Measurements from ENCODE around the gene SUGP2.

SUGP2 gene

DNA sequence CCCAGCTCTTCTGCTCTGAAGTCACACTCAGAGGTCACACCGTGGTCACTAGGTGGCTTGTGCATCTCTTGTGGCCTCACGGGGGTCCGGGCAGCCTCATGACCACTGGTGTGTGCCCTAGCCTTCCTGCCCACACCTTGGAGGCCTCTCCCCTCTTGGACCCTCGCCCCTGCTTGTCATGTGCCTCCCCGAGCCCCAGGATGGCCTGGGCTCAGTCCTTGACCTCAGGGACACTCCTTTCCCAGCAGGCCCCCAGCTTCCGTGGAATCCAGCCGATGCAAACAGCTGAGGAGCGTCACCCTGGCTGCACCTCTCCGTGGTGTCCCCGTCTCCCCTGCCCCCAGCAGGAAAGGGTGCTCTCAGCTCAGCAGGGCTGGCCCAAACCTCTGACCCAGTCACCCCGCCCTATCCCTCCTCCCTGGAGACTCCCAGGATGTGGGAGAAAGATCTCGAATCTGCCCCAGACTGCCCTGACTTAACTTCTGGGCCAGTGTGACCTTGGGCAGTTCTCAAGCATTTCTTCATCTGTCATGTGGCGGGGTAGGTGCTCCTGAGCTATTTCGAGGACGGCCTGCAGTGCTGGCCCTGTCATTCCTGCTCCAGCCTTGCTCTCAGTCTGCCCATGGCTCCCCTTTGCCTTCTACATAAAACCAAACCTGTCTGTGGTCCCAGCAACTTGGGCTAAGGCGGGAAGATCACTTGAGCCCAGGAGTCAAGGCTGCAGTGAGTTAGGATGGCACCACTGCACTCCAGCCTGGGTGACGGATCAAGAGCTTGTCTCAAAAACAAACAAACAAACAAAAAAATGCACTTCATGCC is 25.9 kb upstream of the SUGP2 start:
- DNase-seq (ENCODE audit: low read depth in 2 of 2), result no peak

- DNase-seq (ENCODE audit: low read depth in 2 of 2), result no peak
These were observed 24.4 kb upstream of the SUGP2 start for GRCh38 chr19:19057720-19058119.

GRCh38 chr19:19057317-19057716 is 24.0 kb upstream of the SUGP2 start:
- DNase-seq (ENCODE audit: low read depth in 2 of 2), result no peak

- DNase-seq (ENCODE audit: low read depth in 2 of 2), result no peak
These were observed 23.4 kb upstream of the SUGP2 start for GRCh38 chr19:19056636-19057275.

GRCh38 chr19:19055701-19056100 is 22.4 kb upstream of the SUGP2 start:
- no peak for DNase-seq (ENCODE audit: low read depth in 2 of 2)

DNA sequence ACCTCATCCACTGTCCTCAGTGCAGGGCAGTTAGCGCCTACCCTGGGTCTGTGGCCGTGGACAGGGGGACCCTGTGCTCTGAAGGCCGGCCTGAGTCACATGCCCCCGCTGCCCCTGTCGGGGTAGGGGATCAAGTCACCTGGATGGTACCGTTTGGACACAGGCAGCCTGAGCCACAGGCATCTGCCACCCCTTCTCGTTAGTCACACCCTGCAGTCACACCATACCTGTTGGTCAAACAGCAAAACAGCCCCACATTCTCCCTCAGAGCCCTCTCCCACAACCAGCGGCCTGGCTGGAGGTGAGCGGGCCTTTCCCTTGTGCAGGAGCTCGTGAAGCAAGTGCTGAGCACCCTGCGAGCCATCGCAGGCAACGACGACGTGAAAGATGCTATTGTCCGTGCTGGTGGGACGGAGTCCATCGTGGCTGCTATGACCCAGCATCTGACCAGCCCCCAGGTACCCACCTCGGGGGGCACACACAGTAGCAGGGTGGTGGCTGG is 21.7 kb upstream of the SUGP2 start:
- DNase-seq (ENCODE audit: low read depth in 2 of 2), result no peak

DNA sequence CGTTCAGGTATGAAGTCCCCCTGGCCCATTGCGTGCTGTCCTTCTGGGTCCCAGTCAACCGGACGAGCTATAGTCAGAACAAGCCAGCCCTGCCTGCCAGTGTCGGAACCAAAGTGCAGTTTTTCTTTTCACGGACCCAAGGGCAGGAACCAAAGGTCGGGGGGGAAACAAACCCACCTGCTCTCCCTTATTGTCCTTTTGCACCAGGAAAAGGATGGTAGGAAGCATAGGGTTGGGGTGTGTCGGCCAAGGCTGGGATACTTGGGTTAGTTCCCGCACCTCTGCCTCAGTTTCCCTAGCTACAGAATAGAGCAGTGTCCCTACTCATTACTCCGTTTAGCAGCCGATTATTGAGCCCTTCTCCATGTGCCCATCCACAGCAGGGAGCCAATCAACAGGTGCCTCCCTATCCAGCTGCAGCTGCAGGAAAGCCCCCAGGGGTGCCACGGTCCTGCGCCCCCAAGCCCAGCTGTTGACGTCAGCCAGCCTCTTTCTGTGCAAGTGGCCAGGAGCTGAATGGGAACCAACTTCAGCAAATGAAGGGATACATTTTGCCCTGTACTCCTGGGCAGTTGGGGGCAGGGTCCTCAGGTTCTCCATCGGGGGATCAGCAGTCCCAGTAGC is 21.1 kb upstream of the SUGP2 start:
- no peak for DNase-seq (ENCODE audit: low read depth in 2 of 2)

GRCh38 chr19:19053508-19054314 is 20.4 kb upstream of the SUGP2 start:
- peak in 1 of 2 donors; percentile 38 for DNase-seq (ENCODE audit: low read depth in 2 of 2)

DNA sequence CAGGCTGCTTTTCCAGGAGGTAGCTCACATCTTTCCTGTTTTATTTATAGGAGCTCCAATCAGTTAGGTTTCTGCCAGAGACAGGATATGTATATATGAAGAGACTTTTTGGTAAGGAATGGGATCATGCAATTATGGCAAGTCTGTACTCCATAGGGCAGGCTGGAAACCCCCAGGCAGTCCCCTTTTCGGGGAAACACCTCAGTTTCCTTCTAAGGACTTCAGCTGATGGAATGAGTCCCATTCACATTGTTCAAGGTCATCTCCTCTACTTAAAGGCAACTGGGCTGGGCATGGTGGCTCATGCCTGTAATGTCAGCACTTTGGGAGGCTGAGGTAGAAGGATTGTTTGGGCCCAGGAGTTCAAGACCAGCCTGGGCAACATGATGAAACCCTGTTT is 19.6 kb upstream of the SUGP2 start:
- no peak for DNase-seq (ENCODE audit: low read depth in 2 of 2)

GRCh38 chr19:19051478-19052213 is 18.3 kb upstream of the SUGP2 start:
- no peak for DNase-seq (ENCODE audit: low read depth in 2 of 2)

- no peak for DNase-seq (ENCODE audit: low read depth in 2 of 2)
These were observed 17.4 kb upstream of the SUGP2 start for GRCh38 chr19:19050731-19051130.

- DNase-seq (ENCODE audit: low read depth in 2 of 2), result no peak
These were observed 16.8 kb upstream of the SUGP2 start for GRCh38 chr19:19050104-19050503.

GRCh38 chr19:19049406-19049805 is 16.1 kb upstream of the SUGP2 start:
- no peak for DNase-seq (ENCODE audit: low read depth in 2 of 2)

DNA sequence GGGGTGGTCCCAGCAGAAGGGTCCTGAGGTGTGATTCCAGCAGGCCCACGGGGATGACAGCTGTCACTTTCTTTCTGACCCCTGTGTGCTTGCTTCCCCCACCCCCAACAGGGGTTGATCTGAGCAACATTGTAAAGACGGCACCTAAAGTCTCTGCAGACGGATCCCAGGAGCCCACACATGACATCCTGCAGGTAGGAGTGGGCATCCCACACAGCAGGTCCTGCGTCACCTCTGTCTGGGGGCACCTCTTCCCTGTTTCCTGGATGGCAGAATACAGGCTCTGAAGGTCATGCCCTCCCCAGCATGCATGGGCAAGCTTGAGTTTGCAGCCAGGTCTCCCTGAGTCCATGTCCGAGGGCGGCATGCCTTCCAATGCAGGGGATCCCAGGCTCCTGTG is 10.6 kb upstream of the SUGP2 start:
- no peak for DNase-seq (ENCODE audit: low read depth in 2 of 2)

DNA sequence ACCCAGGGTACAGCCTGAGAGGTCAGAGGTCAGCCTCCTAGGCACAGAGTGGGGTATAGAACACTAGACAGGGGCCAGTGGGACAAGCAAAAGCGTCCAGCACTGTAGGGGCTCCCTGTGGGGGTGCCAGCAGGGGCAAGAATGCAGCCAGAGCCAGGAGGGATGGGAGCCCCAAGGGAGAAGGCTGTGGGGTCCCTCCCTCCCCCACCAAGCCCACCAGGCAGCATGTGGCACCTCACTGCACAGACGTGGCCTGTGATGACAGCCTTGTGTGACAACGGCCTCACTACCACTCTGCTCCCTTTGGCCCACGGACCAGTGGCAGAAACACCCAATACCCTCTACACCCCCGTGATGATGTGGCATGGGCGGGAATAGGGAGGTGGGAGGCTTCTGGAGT is 10.2 kb upstream of the SUGP2 start:
- DNase-seq (ENCODE audit: low read depth in 2 of 2), result no peak

DNA sequence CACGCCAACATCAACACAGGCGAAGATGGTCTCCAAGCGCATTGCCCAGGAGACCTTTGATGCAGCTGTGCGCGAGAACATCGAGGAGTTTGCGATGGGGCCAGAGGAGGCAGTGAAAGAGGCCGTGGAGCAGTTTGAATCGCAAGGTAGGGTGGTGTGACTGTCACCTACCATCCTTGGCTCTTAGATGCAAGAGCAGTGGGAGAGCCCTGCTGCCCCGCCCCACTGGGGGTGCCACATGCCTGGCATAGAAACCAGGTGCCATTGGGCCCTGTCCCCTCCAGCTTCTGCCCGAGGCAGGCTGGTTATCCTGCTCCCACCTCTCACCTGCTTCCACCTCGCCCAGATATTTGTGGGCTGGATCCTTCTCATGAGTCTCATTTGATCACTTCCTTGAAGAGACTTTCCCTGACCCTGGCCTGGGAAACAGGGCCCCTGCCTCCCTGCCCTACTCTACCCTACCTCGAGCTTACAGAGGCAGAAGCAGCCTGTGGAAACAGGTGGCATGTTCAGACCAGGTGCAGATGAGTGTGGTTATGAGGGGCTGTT is 9.5 kb upstream of the SUGP2 start:
- DNase-seq (ENCODE audit: low read depth in 2 of 2), result no peak

DNA sequence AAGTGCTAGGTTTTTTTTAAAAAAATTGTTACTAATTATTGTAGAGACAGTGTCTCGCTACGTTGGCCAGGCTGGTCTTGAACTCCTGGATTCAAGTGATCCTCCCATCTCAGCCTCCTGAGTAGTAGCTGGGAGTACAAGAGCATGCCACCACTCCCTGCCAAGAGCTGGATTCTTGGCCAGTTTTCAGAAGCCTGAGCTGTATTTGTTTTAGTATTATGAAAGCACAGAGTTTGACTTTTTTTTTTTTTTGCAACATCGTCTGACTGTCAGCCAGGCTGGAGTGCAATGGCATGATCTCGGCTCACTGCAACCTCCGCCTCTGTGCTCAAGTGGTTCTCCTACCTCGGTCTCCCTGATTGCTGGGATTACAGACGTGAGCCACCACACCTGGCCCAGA is 7.1 kb upstream of the SUGP2 start:
- no peak for DNase-seq (ENCODE audit: low read depth in 2 of 2)

GRCh38 chr19:19039901-19040300 is 6.6 kb upstream of the SUGP2 start:
- DNase-seq (ENCODE audit: low read depth in 2 of 2), result no peak

- DNase-seq (ENCODE audit: low read depth in 2 of 2), result peak in 1 of 2 donors; percentile 36
These were observed 897 bp upstream of the SUGP2 start for GRCh38 chr19:19034204-19034624.

DNA sequence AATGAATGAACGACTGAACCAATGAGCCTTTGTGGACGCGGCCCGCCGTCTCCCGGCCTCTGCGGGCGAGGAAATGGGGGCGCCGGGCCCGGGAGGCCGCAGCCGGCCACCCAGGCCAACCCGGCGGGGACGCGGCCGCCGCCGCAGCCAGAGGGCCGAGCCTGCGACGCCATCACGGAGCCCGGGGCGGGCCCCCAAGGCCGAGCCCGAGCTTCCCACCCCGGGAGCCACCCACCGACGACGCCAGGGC is 216 bp downstream of the SUGP2 start:
- no peak for DNase-seq (ENCODE audit: low read depth in 2 of 2)
